ENCODE results near the gene BTBD9.

BTBD9 gene

DNA sequence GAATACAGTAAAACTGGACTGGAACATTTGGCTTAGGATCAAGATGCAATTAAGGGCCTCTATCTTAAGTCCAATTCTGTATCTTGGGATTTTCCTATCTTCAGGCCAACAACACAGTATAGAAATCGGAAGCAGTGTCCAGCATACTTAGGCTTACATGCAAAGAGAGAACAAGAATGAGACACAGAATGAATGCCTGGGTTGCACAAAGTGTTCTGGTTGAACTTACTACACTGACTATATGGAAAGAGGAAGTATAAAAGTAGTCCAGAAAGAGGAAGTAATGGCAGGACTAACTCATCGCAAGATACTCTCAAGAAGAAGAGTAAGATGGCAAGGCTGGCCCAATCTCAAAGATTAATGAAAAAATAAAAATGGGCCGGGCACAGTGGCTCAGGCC lies 87.6 kb downstream of the BTBD9 start:
- peak; percentile 25 for DNase-seq

- no peak for DNase-seq
Observed at GRCh38 chr6:38549795-38550194, 89.9 kb downstream of the BTBD9 start.

DNA sequence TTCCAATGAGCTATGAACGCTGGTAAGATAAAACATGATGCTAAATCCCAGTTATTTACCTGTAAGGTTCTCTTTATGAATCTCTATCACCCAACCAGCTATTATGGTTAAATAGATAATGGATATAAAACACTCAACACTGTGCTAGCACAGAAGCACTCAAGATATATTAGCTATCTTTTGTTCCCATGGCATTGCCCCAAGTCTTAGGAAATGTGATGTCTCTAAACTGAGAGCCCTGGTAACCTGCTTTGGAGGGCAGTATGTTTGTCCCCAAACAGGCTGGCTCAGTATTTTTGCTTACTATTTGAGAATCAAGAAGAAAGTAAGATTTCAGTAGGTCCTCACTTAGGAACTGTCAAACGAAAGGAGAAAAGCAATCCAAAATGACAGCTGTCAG lies 90.5 kb downstream of the BTBD9 start:
- DNase-seq: no peak

DNA sequence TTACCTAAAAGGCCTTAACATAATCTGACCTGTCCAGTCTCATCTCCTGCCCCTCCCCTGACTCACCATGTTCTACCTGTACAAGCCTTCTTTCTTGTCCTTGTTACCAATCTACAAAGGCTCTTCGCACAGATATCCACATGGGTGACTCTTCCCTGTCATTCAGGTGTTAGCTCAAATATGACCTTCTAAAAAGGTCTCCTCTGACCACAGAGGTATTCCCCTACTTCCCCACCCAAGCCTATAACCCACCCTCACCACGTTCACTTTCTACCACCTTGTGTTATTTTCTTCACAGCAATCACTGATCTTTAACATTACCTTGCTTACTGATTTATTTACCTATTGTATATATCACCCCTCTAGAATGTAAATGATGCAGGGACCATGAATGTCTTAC lies 96.7 kb downstream of the BTBD9 start:
- no peak for DNase-seq

DNA sequence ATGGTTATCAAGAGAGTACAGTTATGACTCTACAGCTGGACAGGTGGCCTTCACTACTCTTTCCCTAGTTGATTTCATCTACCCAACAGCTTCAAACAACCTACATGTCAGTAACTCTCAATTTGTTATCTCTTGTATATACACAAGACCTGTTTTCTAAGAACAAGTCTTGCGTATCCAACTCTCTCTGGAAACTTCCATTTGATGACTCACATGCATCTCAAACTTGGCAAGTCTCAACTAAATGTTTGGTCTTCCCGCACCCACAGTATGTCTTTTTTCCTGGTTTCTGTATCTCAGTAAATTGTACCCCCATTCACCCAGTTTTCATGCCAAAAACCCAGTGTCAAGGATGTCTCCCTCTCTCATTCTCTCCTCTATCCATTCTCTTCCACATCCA lies 97.7 kb downstream of the BTBD9 start:
- DNase-seq: no peak

- no peak for DNase-seq
Observed at GRCh38 chr6:38533064-38533463, 106.7 kb downstream of the BTBD9 start.

- DNase-seq: no peak
Observed at GRCh38 chr6:38531134-38531533, 108.6 kb downstream of the BTBD9 start.

- no peak for DNase-seq
Observed at GRCh38 chr6:38528196-38528965, 111.3 kb downstream of the BTBD9 start.

DNA sequence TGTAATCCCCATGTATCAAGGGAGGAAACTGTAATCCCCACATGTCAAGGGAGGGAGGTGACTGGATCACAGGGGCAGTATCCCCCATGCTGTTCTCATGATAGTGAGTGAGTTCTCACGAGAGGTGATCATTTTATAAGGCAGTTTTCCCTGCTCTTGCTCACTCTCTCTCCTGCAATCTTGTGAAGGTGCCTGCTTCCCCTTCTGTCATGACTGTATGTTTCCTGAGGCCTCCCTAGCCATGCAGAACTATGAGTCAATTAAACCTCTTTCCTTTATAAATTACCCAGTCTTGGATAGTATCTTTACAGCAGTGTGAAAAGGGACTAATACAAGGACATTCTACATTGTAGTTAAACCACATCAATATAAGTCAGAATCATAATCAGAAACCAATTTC lies 112.4 kb downstream of the BTBD9 start:
- DNase-seq: no peak

DNA sequence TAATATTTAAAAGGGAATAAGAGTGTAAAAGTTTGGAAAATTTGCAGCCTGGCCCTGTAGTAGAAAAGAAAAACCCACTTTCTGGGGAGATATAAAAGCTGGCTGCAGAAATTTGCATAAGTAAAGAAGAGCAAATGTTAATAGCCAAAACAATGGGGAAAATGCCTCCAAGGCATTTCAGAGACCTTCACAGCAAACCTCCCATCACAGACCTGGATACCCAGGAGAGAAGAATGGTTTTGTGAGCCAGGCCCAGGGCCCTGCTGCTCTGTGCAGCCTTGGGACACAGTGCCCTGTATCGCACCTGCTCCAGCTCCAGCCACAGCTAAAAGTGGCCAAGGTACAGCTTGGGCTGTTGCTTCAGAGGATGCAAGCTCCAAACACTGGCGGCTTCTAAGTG lies 113.8 kb downstream of the BTBD9 start:
- no peak for DNase-seq

DNA sequence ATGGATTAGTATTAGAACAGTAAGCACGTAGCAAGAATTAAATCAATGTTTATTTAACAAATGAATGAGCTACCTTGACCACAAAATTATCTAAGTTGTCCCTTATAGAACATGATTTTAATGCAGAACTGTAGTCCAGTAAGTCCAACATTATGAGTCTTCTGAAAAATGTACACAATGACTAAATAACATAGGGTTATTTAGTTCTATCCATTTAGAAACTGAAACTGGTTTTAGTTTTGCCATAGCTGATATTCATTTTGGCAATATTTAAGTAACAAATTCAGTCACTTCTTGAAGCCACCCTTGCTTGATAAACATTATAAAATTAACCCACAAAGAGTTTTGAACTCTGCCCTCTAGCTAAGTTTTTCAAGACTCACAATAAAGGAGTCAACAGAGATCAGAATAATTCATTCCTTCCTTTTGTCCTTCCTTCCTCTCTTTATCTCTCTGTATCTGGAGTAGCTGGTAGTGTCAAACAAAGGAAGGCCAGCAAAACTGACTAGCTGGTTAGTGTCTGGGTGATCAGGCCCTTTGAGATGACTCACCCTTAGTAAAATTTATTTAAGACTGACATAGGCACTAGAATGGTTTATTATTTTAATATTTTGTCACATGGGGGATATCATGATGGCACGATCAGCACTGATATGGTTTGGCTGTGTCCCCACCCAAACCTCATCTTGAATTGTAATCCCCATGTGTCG lies 115.1 kb downstream of the BTBD9 start:
- DNase-seq: no peak

- DNase-seq: no peak
Observed at GRCh38 chr6:38522322-38522721, 117.4 kb downstream of the BTBD9 start.

- DNase-seq: no peak
Observed at GRCh38 chr6:38518511-38519304, 121.0 kb downstream of the BTBD9 start.

DNA sequence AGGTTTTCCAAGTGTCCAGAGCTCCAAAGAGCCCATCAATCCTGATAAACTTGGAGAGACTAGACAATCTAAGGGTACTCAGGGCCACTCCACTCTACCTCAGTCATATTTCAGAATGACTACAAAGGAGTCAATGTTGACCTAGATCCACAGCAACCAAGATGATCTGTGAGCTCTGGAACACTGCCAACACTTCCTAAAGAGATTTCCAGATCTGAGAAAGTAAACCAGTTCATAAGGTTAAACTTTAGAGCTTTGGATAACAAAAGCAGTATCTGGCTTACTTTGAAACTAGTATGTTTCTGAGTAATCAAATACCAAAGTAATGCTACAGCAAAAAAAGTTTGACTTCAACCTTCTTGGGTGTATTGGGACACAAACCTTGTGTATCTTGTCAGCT lies 122.7 kb downstream of the BTBD9 start:
- no peak for DNase-seq

DNA sequence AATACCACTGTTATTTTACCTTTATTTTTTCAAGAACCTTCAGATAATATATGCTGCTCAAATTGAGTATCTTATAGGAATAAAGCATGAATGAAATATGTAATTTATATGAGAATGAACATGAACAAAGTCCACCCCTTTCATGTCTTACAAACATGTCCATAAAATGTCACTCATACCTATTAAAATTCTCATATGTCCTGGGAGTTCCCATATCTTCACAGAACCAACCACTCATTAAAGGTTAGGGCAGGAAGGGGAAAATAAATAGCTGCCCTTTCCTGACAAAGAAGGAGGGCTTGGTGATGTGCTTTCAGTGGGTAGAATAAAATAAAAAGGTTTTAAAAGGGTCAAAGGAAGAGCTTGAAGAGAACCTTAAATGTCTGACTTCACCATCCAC lies 125.3 kb downstream of the BTBD9 start:
- DNase-seq: no peak

GRCh38 chr6:38512211-38512610 lies 127.5 kb downstream of the BTBD9 start:
- DNase-seq: no peak

DNA sequence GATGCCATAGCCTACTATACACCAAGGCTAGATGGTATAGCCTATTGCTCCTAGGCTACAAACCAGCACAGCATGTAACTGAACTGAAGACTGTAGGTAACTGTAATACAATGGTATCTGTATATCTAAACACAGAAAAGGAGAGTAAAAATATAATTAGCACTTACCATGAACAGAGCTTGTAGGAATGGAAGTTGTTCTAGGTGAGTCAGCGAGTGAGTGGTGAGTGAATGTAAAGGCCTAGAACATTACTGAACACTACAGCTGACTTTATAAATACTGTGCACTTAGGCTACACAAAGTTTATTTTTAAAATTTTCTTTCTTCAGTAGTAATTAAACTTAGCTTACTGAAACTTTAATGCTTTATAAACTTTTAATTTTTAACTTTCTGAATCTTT lies 129.5 kb downstream of the BTBD9 start:
- DNase-seq: no peak

DNA sequence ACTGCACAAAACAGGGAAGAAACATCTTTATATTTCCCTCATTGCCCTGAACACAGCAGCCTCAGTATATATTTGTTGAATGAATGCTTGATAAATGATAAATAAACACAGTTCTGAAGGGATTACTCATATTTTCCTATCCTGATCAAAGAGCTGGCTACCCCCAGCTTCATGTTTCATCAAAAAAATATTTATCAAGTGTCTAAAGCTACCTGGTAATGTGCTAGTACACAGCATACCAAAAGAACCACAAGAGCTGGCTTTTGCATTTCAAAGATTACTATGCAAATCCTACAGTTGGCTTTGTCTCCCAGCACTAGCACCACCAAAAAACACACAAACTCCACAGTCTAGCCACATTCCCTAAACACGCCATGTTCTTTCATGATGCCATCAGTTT lies 130.0 kb downstream of the BTBD9 start:
- DNase-seq: no peak

DNA sequence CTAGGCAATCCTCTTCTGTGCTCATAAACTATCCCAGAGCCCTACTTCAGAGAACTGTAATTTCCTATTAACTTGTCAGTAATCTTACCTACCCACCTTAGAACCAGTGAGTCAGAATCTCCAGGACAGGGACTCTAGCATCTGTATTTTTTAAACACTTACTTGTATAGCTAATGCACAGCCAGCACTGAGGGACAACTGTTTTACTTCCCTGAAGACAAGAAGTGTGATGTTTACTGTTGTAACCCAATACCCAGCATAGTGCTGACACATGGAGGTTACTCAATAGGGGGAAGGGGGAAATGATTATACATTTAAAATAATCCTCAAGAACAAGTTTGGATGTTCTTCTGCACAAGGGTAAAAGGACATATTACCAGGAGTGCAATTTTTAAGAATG lies 130.8 kb downstream of the BTBD9 start:
- DNase-seq: no peak

GRCh38 chr6:38508286-38508685 lies 131.4 kb downstream of the BTBD9 start:
- no peak for DNase-seq

DNA sequence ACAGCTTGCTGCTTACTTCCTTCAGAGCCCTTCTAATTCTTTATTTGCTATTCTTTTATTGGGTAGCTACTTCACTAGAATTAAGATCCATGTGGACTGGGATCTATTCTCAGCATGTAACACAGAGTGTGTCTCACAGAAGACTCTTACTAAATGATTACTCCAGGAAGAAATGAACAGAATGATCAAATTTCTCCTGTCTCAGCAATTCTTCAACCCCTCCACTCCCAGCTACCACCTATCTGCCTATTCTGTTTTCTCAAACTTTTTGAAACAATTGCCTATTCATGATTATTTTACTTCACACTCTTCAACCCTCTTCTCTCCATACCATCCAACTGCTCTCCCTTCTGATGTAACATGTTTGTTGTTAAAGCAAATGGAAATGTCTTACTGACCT lies 132.6 kb downstream of the BTBD9 start:
- DNase-seq: no peak

- no peak for DNase-seq
Observed at GRCh38 chr6:38505826-38506225, 133.9 kb downstream of the BTBD9 start.

DNA sequence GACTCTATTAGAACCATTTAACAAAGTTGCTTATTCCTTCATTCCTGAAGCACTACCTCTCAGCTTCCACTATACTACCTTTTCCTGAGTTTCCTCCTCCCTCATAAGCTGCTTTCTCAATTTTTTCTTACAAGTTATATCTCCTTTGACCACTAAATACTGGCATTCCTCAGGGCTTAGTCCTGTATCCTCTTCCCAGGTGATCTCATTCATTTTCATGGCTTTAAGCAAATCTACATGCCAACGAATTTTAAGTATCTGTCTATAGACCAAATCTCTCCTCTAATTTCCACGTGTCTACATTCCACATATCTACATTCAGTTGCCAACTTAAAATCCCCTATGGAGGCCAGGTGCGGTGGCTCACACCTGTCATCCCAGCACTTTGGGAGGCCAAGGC lies 134.7 kb downstream of the BTBD9 start:
- DNase-seq: no peak
